Stimulated activated CD8-positive, alpha-beta memory T cell treated with anti-CD3 and anti-CD28 coated beads, Interleukin-12 subunit alpha, Interleukin-12 subunit beta, amount 100 ng/mL, for 24 hours (primary cell): ENCODE measurements around the gene SEZ6L.

Experiments
- DNase-seq: peaks from one replicate; pipeline ENCODE4 v3.0.0-alpha.2; 2020; ENCODE audit errors: extremely low read depth

Gene SEZ6L

GRCh38 chr22:26333088-26333800, 164.0 kb downstream of the SEZ6L start:
- no peak for DNase-seq

- DNase-seq = no peak
Measured at GRCh38 chr22:26334232-26334631, 165.0 kb downstream of the SEZ6L start.

DNA sequence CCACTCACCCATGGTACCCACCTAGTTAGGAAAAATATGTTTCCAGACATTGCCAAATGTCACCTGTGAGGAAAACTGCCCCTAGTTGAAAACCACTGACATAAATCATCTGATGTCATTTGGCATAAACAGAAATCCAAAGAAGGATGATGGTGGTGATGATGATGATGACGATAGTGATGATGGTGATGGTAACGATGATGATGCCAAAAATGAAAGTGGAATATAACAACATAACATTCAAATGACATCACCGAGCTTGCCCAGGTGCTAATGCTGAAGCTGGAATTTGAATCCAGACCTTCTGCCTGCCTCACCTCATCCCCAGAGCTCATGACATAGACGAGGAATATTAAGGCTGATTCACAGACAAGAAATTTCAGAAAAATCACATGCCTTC, 167.5 kb downstream of the SEZ6L start:
- no peak for DNase-seq

DNA sequence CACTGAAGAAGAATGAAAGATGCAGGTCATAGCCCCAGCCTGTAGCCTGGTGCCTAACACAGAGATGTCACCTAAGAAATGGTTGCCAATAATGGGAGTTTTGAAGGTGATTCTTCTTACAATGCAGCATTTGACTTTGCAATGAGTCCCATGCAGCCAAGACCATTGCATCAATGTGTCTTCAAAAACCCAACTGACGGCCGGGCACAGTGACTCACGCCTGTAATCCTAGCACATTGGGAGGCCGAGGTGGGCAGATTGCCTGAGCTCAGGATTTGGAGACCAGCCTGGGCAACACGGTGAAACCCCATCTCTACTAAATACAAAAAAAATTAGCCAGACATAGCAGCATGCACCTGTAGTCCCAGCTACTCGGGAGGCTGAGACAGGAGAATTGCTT, 170.5 kb downstream of the SEZ6L start:
- DNase-seq = no peak

- DNase-seq = no peak
Measured at GRCh38 chr22:26342745-26343410, 173.6 kb downstream of the SEZ6L start.

GRCh38 chr22:26345496-26345895, 176.2 kb downstream of the SEZ6L start:
- no peak for DNase-seq

DNA sequence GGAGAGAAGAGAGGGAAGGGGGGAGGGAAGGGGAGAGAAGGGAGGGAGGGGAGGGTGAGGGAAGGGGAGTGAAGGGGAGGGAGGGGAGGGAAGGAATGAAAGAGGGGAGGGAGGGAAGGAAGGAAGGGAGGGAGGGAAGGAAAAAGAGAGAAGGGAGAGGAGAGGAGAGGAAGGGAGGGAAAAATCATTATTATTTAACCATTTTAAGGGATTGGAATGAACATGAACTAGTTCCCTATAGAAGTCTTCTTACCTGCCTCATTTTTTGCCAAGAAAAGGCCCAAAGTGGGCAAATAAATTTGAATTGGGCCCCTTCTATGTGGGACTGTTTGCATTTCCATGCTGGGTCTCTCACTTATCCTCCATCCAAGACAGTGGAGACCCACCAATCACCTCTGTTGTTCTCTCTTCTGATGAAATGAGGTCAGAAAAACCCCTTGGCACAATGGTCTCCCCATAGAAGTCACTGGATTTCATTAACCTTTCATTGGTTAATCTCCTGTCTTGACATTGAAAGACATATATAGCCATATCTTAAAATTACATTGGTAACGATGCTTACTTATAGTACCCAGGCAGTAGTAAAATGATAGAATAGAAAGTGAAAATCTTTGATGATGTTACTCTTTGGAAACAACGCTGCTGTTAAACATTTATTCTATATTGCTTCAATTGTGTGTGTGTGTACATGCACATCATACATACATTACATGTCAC, 179.7 kb downstream of the SEZ6L start:
- no peak for DNase-seq

GRCh38 chr22:26354707-26355106, 185.4 kb downstream of the SEZ6L start:
- no peak for DNase-seq

- DNase-seq = no peak
Measured at GRCh38 chr22:26357281-26357680, 188.0 kb downstream of the SEZ6L start.

GRCh38 chr22:26357813-26358212, 188.6 kb downstream of the SEZ6L start:
- DNase-seq = no peak

DNA sequence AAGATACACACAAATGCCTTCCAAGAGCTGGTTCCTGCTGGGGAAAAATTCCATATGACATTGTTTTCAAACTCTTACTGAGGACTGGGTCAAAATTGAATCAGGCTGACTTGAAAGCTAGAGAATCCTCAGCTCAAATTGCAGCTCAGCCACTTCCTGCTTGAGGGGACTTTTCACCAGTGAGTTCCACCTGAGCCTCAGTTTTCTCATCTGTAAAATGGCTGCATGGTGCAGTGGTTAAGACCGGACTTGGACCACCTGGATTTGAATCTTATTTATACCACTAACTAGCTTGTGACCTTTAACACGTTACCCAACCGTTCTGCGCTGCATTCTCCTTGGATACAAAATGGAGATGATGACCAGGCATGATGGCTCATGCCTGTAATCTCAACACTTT, 189.9 kb downstream of the SEZ6L start:
- no peak for DNase-seq

GRCh38 chr22:26360169-26360885, 191.1 kb downstream of the SEZ6L start:
- DNase-seq = peak; percentile 14

DNA sequence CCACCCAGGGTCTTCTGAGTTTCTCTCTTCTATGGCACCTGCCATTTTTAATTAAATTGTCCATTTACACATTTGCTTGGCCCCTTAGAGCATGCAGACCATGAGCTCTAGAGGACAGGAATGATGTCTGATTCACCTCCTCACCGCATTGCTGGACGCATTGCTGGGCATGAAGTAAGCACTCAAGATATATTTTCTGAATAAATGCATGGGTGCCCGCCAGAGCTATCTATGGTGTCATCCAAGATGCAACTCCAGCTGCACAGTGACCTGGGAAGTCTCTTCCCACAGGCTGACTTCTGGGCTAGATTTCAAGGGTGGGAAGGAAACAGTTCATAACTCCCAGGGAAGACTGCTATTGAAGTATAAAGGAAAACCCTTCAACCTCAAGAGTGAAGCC, 193.2 kb downstream of the SEZ6L start:
- no peak for DNase-seq

DNA sequence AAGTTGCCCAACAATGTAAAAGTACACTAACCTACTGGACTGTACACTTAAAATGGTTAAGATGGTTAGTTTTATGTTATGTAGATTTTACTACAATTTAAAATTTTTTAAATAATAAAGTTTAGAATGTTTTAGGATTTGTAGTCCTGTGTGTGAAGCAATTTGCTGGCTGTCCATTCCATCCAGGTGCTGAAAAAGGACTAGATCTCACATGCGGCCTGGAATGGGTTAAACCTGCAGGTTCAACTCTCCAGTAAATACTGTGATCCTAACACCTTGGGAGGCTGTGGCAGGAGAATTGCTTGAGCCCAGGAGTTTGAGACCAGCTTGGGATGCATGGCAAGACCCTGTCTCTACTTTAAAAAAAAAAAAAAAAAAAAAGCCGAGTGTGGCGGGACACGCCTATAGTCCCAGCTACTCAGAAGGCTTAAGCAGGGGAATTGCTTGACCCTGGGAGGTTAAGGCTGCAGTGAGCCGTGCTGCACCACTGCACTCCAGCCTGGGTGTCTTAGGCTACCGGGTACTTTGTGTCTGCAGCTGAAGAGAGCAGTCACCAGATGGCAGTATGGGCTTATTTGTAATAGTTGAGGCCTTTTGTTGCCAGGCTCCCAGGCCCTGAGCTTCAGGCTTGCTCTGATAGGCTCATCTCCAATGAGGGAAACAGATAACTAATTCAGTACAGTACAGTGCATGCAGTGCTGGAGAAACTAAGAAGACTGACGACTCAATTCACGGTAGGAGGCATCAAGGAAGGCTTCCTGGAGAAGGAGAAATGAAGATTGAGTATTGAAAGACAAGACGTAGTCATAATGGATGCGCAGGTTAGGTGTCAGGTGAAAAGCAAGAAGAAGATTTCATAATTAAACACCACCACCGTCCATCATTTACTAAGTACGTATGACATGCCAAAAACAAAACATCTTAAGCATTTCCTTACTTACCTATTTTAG, 195.1 kb downstream of the SEZ6L start:
- DNase-seq = peak; percentile 7

- DNase-seq = peak; percentile 5
Measured at GRCh38 chr22:26367402-26368245, 198.4 kb downstream of the SEZ6L start.

DNA sequence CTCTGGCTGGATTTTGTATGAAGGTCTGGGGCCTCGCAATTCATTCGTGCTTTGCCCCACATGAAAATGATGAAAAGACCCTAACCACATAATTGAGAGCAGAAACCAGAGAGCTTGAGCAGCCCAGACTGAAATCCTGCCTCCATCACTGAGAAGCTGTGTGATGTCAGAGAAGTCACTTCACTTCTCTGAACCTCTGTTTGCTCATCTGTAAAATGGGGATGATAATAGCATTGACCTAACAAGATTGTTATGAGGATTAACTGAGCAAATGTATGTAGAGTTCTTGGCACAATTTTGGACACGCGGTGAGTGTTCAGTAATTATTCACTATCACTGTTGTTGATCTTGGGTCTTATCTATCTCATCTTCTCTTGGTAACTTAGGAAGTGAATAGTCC, 203.6 kb downstream of the SEZ6L start:
- DNase-seq = no peak

- no peak for DNase-seq
Measured at GRCh38 chr22:26374391-26375026, 205.2 kb downstream of the SEZ6L start.

- DNase-seq = no peak
Measured at GRCh38 chr22:26377170-26377830, 208.0 kb downstream of the SEZ6L start.
